GM12892 (cell line): ENCODE measurements around the gene PTMA.
"Not testable (repeated sequence)": the region's sequence is repeated elsewhere in the genome, so short reads cannot be mapped to it uniquely, and the experiment has no call there.

ENCODE experiments used
- DNase-seq: peaks from one replicate; pipeline ENCODE4 v3.0.0; 2011; ENCODE audit not compliant: insufficient read length
- FAIRE-seq: peaks from 2 replicates; lab custom pipeline; 2011; peaks lifted over from hg19 to GRCh38; lab: Jason Lieb, UNC
- POLR2A ChIP-seq: IDR thresholded peaks from 2 replicates; pipeline ENCODE4 v1.6.1; 2011; ENCODE audit warnings: low read depth, low read length, control low read depth
- POLR2AphosphoS5 ChIP-seq: IDR thresholded peaks from 2 replicates; pipeline ENCODE4 v1.6.1; 2011; ENCODE audit warnings: low read depth, low read length, control low read depth
- TAF1 ChIP-seq: IDR thresholded peaks from 2 replicates; pipeline ENCODE4 v1.6.1; 2011; ENCODE audit warnings: low read depth, mild to moderate bottlenecking, control low read depth, low read length, borderline replicate concordance

Gene PTMA

DNA sequence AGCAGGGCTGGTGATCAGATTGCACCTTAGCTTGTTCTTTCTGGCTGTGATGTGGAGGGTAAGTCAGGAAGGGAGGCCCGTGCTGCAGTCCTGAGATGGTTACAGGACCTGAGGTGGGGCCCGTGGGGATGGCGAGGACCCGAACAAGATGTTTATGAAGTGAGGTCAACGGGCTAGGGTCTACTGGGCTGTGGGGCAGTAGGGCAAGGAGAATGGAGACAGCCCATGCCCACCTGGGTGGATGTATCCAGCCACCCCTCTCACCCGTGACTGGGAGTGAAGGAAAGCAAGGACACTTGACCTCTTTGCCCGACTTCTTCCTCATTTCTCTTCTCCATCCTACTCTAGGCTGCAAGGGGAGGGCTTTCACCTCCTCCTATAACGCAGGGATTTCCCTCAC, 18.0 kb downstream of the PTMA start:
- no peak for FAIRE-seq
- TF ChIP-seq POLR2A (no peak), TAF1 (no peak), POLR2AphosphoS5 (no peak)
- DNase-seq = no peak

DNA sequence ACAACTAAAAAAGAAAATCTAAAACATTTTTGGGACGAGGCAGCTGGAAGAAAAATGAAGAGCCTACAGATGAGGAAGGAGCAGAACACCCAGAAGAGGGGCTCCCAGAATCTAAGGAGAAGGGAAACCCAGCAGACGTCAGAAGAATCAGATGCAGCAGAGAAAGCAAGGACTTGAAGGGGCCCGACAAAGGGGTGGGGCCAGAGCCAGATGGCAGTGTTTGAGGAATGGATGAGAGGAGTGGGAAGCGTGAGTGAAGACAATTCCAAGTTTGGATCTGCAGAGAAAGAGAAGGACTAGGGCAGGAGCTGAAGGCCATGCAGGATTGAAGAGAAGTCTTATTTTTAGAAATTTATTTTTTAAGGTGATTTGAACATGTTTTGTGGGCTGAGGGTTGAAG, 19.3 kb downstream of the PTMA start:
- DNase-seq (no peak), FAIRE-seq (no peak)
- TF ChIP-seq POLR2A (no peak), POLR2AphosphoS5 (no peak), TAF1 (no peak)

DNA sequence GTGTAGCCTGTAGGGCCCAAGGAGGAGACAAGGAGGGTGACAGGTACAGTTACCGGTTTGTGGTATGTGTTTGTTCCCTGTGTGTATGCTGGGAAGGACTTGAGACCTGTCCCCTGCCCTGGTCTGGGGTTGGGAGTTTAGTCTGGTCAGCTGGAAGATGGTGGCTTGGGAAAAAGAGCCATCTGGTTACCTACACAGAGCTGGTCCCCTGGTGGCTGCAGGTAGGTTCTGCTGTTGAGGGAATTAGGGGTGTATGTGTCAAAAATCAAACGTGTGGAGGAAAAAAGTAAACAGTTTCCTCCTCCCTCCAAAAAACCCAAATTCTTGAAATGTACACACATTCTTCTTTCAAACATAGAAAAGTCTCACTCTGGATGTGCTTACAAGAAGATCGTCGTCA, 24.3 kb downstream of the PTMA start:
- DNase-seq = no peak
- no peak for FAIRE-seq
- no peak for TF ChIP-seq TAF1
- no peak for TF ChIP-seq POLR2A
- no peak for TF ChIP-seq POLR2AphosphoS5

DNA sequence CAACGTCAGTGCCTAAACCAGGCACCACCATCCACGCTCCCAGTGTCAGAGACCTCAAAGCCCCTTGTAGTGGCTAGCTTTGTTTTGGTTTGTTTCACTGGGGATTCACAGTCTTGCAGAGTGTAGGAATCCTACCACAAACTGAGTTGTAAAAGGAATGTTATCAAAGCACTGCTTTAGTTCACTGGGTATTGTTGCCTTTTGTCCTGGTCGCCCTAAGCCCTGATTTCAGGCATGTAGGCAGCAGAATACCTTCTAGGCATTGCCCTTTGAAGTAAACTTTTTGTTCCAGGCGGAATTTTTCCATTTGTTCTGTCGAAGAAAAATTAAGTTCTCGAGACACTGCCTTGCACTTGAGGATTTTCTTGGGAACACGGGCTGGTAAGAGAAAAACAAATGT, 29.4 kb downstream of the PTMA start:
- TF ChIP-seq POLR2AphosphoS5 = no peak
- no peak for TF ChIP-seq TAF1
- no peak for TF ChIP-seq POLR2A
- FAIRE-seq (no peak), DNase-seq (no peak)

DNA sequence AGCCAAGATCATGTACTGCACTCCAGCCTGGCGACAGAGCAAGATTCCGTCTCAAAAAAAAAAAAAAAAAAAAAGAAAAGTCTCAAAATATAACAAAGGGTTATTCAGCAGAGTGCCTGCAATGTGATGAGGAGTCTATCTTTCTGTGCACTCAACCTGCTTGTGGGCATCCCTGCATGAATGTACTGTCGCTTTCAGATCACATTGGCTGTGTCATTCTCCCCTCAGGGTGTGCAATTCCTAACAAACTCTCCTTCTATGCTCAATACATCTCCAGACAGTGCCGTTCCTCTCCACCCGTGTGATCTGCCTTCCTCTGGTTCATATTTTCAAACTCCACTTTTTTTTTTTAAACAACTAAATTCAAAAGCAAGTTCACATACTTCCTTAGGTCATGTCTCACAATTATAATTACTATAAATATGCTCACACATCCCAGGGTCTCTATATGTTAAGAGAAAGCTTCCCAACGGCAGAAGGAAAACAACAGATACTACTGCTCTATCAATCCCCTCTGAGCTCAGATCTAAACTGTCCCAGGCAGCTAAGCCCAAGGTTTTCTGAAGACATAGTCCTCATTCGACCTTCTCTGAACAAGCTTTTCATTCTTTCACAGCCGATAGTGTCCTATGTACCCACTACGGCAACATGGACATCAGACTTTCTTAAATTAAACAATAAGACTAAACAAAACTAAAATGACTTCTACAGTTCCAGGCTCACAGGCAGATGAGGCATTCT, 35.2 kb downstream of the PTMA start:
- DNase-seq = no peak
- FAIRE-seq = no peak
- TF ChIP-seq TAF1 = no peak
- no peak for TF ChIP-seq POLR2A
- TF ChIP-seq POLR2AphosphoS5 = no peak

DNA sequence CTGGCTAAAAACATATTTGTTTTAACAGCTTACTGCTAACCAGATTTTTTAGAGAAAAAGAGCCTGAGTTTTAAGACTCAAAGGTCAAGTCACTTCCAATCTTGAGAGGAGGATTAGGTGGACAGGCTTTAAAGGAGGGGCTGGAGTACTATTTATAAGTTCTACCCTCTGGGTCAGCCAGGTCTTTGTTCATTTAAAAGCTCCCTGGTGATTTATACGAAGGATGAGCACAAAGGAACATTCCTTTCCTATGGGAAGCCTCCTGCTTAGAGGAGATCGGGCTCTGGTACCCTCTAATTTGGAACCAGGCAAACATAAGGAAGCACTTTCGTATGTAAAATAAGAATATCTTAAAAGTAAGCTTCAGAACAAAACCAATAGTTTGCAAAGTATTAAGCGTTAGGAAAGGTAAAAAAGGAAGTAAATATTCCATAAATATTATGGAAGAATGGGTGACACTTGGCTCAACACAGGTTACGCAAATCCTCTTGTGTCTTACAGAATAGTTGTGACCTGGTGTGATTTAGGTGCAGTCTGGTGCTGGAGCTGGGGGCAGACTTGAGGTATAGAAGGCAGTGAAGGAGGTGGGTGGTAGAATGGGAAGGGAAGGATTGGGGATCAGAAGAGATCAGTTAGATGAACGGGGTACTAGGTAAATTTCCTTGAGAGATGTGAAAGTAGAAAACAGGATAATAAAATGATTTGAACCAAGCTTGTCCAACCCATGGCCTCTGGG, 37.1 kb downstream of the PTMA start:
- FAIRE-seq (no peak), DNase-seq (no peak)
- TF ChIP-seq POLR2AphosphoS5 = no peak
- no peak for TF ChIP-seq TAF1
- TF ChIP-seq POLR2A = no peak

DNA sequence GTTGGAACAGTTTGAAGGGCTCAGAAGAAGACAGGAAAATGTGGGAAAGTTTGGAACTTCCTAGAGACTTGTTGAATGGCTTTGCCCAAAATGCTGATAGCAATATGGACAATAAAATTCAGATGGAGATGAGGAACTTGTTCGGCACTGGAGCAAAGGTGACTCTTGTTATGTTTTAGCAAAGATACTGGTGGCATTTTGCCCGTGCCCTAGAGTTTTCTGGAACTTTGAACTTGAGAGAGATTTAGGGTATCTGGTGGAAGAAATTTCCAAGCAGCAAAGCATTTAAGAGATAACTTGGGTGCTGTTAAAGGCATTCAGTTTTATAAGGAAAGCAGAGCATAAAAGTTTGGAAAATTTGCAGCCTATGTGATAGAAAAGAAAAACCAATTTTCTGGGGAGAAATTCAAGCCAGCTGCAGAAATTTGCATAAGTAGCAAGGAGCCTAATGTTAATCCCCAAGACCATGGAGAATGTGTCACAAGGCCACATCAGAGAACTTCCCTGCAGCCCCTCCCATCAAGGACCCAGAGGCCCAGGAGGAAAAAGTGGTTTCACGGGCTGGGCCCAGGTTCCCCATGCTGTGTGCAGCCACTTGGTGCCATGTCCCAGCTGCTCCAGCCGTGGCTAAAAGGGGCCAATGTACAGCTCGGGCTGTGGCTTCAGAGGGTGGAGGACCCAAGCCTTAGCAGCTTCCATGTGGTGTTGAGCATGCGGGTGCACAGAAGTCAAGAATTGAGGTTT, 40.0 kb downstream of the PTMA start:
- not testable (repeated sequence) for FAIRE-seq, DNase-seq

DNA sequence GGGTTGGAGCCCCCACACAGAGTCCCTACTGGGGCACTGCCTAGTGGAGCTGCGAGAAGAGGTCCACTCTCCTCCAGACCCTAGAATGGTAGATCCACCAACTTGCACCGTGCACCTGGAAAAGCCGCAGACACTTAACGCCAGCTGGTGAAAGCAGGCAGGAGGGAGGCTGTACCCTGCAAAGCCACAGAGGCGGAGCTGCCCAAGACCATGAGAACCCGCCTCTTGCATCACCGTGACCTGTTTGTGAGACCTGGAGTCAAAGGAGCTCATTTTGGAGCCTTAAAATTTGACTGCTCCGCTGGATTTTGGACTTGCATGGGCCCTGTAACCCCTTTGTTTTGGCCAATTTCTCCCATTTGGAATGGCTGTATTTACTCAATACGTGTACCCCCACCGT, 40.7 kb downstream of the PTMA start:
- FAIRE-seq = not testable (repeated sequence)

DNA sequence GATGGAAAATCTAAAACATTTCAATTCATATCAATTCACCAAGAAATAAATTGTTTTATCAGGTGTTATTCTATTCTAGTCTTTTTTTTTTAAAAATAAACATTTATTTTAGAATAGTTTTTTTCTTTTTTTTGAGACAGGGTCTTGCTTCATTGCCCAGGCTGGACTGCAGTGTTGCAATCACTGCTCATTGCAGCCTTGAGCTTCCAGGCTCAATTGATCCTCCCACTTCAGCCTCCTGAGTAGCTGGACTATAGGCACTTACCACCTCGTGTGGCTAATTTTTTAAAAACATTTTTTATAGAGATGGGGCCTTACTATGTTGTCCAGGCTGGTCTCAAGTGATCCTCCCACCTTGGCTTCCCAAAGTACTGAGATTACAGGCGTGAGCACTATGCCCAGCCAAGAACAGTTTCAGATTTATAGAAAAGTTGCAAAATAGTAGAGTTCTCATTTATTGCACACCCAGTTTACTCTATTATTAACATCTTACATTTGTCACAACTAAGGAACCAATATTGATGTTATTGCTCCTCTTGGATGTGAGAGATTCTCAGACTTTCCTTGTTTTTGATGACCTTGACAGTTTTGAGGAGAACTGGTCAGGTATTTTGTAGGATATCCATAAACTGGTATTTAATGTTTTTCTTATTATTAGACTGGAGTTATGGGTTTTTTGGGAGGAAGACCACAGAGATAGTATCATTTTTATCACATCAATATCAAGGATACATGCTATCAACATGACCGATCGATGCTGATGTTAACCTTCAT, 42.9 kb downstream of the PTMA start:
- FAIRE-seq (no peak), DNase-seq (no peak)
- TF ChIP-seq POLR2AphosphoS5 (no peak), TAF1 (no peak), POLR2A (no peak)

More for the DNA sequence above, 40.7 kb downstream of the PTMA start:
- not testable (repeated sequence) for DNase-seq

DNA sequence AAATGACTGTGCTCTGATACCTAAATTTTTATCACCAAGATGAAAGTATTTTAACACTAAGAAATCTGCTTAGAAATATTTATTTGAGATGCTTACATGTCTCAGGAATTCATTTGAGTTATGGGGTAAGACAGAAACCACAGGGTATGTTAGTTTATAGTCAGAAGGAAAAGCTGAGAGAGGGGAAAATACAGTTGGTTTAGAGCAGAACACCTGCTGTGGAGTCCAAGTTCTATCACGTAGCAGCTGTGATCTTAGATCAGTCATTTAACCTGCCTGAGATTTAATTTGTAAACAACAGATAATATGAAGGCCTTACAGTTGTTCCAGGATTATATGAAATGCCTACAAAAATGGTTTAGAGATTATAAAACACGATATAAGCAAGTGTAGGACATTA, 43.7 kb downstream of the PTMA start:
- no peak for DNase-seq
- no peak for FAIRE-seq
- TF ChIP-seq POLR2AphosphoS5 = no peak
- TF ChIP-seq POLR2A = no peak
- no peak for TF ChIP-seq TAF1

DNA sequence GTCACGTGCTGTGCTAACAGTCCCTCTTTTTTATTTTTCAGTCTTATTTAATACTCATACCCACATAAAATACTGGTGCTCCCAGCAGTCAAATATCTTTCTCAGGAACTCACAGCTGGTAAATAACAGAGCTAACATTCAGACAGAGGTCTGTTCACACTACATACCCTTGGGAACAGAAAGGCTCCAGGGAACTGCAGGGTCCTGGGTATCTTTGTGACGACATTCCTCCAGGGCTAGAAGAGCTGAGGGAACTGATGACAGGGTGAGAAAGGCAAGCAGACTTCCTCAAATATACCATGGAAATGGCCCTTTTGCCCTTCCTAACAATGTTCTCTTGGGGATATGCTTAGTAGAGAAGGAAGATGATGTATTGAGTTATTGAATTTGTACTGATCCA, 53.4 kb downstream of the PTMA start:
- DNase-seq (no peak), FAIRE-seq (no peak)
- no peak for TF ChIP-seq POLR2A
- no peak for TF ChIP-seq TAF1
- TF ChIP-seq POLR2AphosphoS5 = no peak
